Epidermal melanocyte (primary cell): Measurements from ENCODE around the gene ANTXR1.

Experiments
- DNase-seq: peaks from one replicate; pipeline ENCODE4 v3.0.0; 2011; ENCODE audit warnings: low spot score; ENCODE audit not compliant: insufficient read length

ANTXR1 gene

GRCh38 chr2:69131983-69132675 is 119.2 kb downstream of the ANTXR1 start:
- no peak for DNase-seq

GRCh38 chr2:69132960-69133590 is 120.1 kb downstream of the ANTXR1 start:
- DNase-seq, result no peak

DNA sequence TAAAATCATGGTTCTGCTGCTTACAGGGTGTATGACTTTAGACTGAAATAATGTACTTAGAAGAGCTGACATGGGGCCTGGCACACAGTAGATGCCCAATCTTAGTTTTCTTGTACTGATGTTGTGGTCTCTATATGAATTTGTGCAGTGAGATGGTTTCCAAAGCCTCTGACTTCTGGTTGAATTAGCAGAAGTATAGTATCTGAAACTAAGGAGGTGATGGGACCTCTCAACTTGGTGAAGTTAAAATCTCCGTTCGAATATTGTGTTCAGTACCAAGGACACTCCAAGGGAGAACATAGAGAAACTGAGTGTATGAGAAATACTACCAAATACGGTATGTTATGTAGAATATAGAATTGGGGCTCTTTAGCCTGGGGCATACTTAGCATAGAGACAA is 120.9 kb downstream of the ANTXR1 start:
- DNase-seq, result no peak

- DNase-seq, result no peak
These were observed 121.4 kb downstream of the ANTXR1 start for GRCh38 chr2:69134306-69134945.

- peak; percentile 40 for DNase-seq
These were observed 125.3 kb downstream of the ANTXR1 start for GRCh38 chr2:69138247-69138772.

GRCh38 chr2:69138793-69139459 is 125.9 kb downstream of the ANTXR1 start:
- DNase-seq, result no peak

GRCh38 chr2:69139778-69140670 is 127.0 kb downstream of the ANTXR1 start:
- no peak for DNase-seq

DNA sequence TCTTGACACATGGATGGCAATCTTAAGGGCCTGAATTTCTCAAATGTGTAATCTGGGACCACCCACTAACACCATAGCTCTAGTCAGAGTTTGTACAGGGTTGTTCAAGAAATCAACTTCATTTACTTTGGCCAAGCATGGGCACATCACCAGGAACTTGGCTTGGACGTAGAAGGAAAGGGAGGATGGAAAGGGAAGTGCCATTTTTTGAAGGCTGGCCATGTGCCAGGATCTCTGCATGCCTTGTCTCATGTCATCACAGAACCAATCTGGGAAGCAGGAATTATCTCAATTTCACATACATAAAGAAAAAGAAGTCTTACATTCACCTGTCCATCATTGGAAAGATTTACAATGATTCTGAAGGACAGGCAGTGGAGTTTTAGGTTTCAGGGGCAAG is 128.1 kb downstream of the ANTXR1 start:
- no peak for DNase-seq

DNA sequence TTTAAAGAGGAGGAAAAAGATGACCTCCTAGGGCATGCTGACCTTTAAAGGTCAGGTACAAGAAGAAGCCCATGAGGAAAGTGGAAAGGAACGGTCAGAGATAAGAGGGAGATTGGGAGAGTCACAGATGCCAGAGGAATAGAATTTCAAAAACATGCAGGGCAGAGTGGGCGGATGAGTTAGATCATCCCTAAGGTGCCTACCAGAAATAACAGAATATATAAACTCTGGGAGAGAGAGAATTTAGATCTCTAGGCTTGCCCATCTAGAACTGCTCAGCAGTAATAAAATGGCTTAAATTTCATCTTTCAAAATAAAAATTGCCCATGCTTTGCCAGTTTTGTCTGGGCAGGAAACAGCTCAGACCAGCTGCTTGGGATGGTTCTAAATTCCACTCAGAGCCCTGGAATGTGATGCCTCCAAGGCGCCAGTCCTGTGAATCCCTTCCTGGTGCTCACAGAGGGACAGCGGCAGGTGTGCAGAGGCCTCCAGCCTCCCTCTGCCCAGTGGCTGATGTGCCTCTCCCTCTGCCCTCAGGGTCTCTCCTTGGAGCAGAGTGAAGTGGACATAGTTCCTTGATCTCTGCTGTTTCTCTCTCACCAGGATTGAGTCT is 130.9 kb downstream of the ANTXR1 start:
- no peak for DNase-seq

DNA sequence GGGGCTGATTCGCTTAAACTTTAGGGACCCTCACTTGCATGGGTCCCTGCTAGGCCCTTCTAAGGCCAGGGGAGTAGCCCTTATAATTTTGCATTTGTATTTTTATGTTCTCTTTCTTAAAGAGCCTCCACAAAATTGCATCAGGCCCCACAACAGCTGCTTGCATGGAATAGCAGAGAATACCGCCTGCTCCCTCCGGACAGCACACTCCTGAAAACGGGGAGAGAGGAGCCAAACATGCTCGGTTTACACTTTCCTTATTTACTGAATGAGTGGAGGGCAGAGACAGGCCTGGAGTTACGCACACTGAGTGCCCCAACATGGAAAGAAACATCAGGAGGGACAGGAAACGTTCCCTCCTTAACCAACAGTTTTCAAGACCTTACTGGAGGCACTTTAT is 132.2 kb downstream of the ANTXR1 start:
- DNase-seq, result no peak

- no peak for DNase-seq
These were observed 135.0 kb downstream of the ANTXR1 start for GRCh38 chr2:69147841-69148533.

DNA sequence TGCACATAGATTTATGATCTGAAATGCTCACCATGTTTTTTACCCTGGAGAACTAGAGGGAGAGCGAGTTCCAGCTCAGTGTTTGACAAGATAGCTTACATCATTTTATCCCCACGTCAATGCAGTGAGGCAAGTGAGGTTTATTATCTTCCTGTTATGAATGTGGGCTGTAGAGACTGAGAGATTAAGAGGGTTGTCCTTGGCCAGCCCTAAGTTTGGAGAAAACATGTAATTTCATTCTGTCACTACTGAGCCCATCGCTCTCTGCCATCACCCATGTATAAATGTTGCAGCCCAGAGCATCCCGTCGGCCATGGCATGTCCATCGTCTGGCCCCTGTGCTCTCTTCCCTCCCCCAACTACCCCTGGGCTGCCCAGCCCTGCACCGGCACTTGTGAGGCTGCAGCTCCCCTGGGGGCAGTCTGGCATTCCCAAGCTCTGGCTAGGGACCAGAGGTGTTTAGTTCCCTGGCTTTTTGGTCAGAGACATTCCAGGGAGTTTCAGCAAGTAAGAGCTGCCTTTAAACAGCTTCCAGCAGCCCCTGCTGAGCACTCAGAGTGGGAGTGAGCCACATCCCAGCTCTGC is 136.7 kb downstream of the ANTXR1 start:
- no peak for DNase-seq

- no peak for DNase-seq
These were observed 139.0 kb downstream of the ANTXR1 start for GRCh38 chr2:69151931-69152330.

- no peak for DNase-seq
These were observed 140.0 kb downstream of the ANTXR1 start for GRCh38 chr2:69152847-69153583.

DNA sequence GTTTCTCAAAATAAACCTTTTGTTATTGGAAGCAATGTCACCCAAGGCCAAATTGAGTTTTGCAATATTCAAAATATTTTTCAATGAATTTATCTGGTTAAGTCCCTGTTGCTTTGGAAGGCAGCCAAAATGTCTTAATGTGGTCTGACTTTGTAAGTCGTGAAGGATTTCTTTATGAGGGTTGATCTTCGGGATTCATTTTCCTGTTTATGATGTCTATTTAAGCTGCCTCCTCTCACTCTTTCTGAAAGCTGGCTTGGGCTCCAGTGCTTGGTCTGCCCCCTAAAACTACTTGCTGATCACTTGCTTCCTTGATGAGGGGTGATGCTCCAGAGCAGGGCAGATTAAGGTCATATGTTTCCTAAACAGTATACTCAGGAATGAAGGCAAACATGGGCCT is 141.1 kb downstream of the ANTXR1 start:
- no peak for DNase-seq

DNA sequence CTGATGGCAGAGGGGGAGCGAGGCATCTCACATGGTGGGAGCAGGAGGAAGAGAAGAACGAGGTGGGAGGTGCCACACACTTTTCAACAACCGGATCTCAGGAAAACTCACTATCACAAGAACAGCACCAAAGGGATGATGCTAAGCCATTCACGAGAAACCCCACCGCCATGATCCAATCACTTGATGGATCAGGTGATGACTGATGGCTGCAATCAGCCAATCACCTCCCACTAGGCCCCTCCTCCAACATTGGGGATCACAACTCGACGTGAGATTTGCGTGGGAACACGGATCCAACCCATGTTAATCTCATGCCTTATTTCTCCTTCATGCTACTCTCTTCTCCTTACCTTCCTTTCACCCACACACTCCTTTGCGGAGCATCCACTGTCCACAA is 143.6 kb downstream of the ANTXR1 start:
- DNase-seq, result no peak

- DNase-seq, result no peak
These were observed 144.5 kb downstream of the ANTXR1 start for GRCh38 chr2:69157441-69157840.

GRCh38 chr2:69159986-69160385 is 147.0 kb downstream of the ANTXR1 start:
- DNase-seq, result no peak

GRCh38 chr2:69162057-69162456 is 149.1 kb downstream of the ANTXR1 start:
- no peak for DNase-seq
